ENCODE measurements around the gene CDS2.

CDS2 gene

DNA sequence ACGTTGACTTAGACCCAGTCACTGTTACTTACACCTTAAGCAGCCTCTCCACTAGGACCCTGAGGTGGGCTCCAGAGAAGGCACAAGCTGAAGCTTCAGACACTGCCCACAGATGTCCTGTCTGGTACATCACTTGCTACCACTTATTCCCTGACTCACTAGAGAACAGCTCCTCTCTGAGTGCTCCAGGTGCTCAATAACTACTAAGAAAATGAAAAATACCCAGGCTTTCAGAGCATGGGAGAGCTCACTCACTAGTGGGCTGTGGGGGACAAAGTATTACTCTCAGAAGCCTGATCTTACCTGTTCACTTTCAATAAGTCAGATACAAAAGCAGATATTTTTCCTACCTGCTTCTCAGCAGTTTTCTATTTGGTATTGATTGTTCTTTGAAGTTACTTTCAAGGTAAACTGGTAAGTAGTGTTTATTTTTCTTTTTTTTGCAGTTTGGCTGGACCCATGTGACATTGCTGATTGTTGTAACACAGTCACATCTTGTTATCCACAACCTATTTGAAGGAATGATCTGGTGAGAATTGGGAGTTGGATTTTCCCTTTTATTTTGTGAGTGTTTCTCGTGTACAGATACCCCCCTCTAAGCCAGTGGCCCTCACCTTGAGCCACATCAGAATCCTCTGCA is 55.9 kb downstream of the CDS2 start:
- no peak for DNase-seq

GRCh38 chr20:5183731-5184474 is 57.1 kb downstream of the CDS2 start:
- DNase-seq = no peak

DNA sequence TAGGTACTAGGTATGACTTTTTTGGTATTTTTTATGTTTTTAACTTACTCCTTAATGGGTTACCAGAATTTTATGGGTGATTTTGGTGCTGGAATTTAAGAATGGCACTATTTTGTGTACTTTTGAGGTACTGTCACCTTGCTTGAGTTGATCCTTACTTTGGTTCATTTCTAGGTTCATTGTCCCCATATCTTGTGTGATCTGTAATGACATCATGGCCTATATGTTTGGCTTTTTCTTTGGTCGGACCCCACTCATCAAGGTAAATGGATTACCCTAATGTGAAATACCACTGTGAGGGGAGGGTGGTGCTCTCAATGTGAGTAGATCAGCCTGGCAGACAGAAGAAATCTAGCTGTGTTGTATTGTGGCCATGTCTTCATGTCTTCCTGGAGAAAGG is 57.9 kb downstream of the CDS2 start:
- no peak for DNase-seq

DNA sequence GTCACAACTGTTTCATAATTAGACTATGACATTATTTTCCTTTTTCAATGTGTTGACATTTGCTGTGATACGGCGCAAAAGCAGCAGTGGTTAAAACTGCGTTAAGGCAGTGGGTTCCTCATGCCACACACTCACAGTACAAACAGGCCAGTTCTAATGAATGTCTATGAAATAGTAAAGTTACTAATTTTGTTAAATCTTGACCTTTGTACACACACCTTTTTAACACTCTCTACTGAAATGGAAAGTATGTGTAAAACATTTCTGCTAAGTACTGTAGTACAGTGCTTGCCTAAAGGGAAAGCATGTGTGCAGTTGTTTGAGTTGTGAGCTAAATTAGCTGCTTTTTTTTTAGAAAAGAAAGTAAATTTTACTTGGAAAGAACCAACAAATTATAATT is 60.3 kb downstream of the CDS2 start:
- no peak for DNase-seq

DNA sequence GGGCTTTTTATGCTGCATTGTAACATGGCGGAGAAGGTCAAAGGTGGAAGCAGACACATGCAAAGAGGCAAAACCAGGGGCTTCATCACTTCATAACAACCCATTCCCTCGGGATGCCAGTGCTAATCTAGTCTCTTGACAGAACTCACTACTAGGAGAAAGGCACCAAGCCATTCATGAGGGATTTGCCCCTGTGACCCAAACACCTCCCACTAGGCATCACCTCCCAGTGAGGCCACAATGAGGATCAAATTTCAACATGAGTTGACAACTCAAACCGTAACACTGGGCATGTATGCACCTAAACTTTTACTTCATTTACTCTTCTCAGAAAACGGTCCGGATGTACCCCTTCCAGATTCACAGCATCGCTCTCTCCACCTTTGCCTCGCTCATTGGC is 61.9 kb downstream of the CDS2 start:
- DNase-seq = no peak

GRCh38 chr20:5189917-5190316 is 63.1 kb downstream of the CDS2 start:
- no peak for DNase-seq

DNA sequence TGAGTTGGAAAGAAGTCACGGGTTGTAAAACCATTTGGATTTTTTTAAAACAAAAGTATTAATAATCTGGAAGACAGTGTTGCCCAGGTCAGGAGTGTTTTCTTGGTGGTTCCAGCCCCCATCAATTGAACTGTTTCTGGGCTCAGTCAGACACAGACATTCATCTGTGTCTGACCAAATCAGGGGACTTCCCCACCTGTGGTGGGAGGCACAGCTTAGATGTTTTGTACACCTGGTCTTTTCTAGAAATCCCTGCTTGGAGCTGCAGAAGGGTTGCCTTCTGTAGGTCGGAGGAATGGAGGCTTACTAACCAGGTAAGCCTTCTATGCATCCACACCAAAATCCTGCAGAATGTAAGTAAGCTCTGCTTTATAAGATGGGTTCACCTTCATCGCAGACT is 63.6 kb downstream of the CDS2 start:
- no peak for DNase-seq

GRCh38 chr20:5191829-5192569 is 65.2 kb downstream of the CDS2 start:
- DNase-seq = peak; percentile 14

DNA sequence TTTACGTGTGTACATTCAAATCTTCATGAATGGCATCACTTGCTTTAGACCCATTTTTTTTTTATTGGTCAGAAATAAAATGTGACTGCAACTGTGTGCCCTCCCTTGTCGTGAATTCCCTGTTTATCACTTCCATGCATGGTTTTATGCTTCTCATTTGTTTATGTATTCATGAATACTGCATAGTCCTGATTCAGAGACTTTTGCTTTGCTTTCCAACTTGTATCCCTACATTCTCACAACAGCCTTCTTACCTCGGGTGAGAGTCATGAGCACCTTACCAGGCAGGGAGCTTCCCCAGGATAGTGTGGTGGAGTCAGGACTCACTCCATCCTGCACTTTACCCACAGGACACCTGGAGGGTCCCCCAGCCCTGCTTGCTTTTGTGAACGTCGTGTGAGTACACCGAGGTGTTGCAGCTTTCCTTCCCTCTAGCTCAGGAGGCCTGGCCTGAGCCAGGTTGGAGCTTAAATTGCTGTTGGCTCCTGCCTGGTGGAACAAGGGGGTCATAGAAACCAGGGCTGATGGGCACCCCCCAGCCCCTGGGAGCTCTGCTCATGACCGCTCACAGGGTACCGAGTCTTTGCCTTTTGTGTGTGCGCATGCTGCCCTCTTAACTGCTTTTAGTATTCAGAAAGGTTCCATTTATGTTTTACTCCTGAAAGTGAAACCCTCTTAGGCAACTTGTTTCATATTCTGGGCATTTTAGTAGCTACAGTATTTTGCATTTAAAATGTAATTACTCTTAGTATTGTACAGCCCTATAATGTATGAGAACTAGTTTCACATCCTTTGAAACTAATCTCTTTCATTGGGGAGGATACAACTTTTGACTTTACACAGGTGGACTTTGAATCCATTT is 66.0 kb downstream of the CDS2 start:
- no peak for DNase-seq

DNA sequence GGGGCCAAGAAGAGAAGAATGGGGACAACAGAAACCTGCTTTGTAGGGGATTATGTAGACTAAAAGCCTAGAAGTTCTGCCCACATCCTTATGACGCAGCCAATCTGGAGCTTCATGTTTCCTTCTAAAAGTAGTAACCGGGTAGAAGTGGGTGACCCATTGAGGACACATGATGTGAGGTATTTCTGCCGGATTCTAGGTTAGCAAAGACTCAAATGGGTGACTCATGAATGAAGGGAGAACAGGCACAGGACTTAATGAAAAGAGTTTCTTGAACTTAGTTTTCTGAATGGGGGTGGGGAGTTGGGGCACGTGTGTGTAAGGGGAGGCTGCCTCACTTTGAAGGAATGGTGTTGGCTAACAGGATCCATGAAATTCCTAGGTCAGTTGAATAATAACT is 68.8 kb downstream of the CDS2 start:
- no peak for DNase-seq

DNA sequence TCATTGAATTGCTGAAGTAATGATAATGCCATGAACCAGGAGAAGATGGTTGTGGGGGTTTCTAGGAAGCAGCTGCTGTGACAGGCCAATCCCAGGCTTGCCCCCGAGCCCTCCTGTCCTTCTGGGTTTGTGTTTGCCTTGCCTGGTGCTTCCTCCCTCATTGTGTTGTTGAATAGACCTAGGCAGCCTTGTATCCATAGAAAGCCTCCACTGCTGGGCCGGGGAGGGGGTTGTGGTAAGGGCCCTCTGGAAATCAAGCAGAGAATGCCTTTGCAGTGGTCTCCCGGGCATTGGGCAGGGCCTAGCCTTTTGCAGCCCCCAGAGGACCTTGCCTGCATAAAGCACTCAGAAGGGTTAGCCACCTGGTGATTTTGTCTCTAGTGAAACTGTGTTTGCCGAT is 69.3 kb downstream of the CDS2 start:
- DNase-seq = no peak

DNA sequence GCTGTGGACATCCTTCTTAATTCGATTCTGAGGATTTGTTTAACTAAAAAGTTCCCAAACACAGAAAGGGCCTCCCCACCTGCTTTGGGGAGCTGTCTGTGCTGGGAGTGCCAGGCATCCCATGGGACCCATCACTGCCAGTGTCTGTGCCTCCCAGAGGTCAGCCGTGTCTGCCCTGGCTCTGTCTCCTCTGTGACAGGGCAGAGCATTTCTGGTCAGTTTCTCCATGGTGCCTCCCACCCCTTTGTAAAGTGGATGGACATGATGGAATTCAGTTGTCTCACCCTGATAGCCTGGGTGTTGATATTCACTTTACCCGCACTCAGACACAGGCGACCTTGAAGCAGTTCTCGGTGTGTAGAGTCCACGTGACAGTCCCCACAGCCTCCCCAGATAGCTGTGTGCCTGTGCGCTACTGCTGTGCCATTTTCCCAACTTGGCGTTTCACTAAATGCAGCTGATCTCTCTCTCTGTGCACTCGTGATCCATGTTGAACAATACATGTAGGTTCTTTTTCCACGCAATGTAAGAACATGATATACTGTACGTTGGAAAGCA is 70.5 kb downstream of the CDS2 start:
- DNase-seq = no peak

- DNase-seq = no peak
Observed at GRCh38 chr20:5197847-5198650, 71.2 kb downstream of the CDS2 start.

DNA sequence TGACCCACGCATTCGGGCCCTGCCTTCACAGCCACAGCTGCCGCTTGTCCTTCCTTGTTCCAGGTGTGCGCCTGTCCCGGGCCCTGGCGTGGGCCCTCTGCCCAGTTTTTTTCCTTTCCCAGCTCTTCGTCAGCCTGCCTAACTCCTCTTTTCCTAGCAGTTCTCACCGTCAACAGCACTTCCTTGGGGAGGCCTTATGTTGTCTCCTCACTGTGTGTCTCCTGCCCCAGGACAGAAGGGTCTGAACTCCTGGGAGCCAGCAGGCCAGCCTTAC is 71.8 kb downstream of the CDS2 start:
- DNase-seq = no peak

- no peak for DNase-seq
Observed at GRCh38 chr20:5203380-5203779, 76.6 kb downstream of the CDS2 start.

DNA sequence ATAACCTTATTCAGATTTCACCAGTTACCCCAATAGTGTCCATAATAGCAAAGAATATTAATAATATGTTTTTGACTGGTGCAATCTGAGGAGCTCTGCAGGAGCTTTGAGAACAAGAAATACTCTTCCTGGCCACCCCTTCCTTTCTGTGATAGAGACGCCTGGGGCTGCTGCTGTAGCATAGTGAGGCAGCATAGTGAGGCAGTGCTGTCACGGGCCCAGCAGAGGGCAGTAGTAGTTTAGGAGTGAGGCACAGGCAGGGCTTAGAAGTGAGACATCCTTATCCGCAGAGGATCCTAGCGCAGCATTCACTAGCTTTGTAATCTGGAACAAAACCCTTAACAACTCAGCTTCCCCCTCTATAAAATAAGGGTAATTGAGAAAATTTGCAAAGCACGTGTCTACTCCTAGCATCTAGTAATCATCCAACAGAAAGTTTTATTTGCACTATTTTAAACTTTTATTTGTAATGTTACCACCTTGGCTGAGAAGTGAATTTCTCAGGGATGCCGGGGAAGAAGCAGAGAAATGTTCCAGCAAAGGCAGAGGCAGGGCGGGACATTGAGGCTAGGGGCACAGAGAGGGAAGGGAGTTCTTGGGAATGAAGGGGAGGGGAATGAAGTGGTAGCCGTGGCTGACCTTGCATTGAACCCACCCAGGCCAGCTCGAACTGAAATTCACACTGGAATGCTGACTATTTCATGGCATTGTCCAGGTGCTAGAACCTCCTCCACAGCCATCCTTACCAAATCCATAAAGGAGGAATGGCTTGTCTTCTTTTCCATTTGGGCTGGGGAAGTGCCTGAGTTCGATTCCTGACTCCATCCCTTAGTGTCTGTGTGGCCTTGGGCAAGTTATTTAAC is 78.8 kb downstream of the CDS2 start:
- peak; percentile 46 for DNase-seq

- DNase-seq = no peak
Observed at GRCh38 chr20:5207138-5207537, 80.3 kb downstream of the CDS2 start.

GRCh38 chr20:5211803-5212714 is 85.3 kb downstream of the CDS2 start:
- no peak for DNase-seq

GRCh38 chr20:5212907-5213487 is 86.2 kb downstream of the CDS2 start:
- no peak for DNase-seq

DNA sequence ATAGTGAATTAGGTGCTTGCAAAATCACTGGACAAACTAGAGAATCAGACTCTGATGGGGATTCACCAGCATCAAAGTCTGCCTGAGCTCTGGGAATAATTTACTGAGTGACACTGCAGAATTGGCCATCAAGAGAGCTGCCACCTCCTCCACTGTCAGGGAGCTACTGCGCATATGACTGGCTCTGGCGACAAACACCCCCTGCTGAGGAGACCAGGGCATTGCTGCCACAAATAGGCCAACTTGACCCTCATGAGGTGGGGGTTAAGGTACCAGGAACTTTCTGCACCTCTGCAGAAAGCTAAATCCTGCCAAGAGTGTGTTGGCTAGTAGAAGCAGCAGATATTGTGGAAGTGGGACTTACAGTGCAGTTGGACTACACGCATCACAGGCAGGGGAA is 88.0 kb downstream of the CDS2 start:
- DNase-seq = no peak

All from effector CD4-positive, alpha-beta T cell (primary cell).